ENCODE results near the gene TNK2.
"Not testable (repeated sequence)": the region's sequence is repeated elsewhere in the genome, so short reads cannot be mapped to it uniquely, and the experiment has no call there.

The TNK2 gene

GRCh38 chr3:195883160-195883559 is 25.2 kb downstream of the TNK2 start:
- DNase-seq = no peak

- DNase-seq = no peak
Observed at GRCh38 chr3:195882002-195882441, 26.3 kb downstream of the TNK2 start.

- no peak for DNase-seq
Observed at GRCh38 chr3:195881276-195881988, 26.9 kb downstream of the TNK2 start.

DNA sequence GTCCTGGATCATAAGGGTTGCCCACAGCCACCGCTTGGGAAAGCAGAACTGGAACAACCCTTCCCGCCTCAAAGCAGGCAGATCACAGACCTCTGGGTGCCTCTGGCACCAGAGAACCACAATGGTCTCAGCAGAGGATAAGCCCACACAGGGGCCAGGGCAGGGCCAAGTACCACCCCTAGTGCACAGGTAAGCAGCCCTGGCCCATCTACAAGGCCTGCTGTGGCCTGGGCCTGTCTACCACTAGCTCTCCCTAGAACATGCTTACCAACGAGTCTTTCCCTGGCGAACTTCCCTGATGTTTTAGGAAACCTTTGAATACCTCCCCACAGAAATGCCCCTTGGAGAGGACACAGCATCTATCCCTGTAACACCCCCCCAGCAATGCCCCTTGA is 28.3 kb downstream of the TNK2 start:
- no peak for DNase-seq

GRCh38 chr3:195879416-195880036 is 28.8 kb downstream of the TNK2 start:
- DNase-seq = no peak

DNA sequence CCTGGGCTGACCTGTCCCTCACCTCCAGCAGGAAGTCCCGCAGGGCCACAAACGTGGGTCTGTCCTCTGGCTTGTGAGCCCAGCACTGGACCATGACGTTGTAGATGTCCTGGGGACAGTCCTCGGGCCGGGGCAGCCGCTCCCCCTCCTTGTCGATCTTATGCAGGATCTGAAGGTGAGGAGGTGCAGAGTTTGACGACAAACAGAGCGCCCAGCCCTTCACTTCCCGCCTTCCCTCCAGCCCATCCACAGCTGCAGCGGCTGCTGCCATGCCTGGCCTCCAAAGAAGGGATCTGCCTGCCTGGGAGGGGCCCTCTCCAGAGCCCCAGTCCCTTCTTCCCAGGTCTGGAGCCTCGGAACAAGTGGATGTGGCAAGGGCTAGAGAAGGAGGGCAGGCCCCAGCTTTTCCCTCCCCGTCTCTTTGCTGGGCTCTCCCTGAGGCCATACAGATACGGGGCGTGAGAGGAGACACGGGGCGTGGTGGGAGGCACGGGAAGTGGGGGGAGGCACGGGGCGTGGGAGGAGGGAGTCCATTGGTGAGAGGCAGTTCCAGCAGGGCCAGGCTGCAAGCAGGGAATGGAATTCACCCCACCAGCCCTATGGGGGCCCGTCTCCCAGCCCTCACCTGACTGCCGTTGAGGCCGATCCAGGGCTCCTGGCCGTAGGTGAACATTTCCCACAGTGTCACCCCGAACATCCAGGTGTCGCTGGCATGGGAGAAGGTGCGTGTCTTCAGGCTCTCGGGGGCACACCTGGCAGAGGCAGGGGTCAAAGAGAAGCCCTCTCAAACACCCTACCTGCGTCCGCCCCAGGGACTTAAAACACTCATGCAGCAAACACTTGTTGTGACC is 29.7 kb downstream of the TNK2 start:
- no peak for DNase-seq

- DNase-seq = no peak
Observed at GRCh38 chr3:195877767-195878423, 30.5 kb downstream of the TNK2 start.

- no peak for DNase-seq
Observed at GRCh38 chr3:195877136-195877715, 31.1 kb downstream of the TNK2 start.

DNA sequence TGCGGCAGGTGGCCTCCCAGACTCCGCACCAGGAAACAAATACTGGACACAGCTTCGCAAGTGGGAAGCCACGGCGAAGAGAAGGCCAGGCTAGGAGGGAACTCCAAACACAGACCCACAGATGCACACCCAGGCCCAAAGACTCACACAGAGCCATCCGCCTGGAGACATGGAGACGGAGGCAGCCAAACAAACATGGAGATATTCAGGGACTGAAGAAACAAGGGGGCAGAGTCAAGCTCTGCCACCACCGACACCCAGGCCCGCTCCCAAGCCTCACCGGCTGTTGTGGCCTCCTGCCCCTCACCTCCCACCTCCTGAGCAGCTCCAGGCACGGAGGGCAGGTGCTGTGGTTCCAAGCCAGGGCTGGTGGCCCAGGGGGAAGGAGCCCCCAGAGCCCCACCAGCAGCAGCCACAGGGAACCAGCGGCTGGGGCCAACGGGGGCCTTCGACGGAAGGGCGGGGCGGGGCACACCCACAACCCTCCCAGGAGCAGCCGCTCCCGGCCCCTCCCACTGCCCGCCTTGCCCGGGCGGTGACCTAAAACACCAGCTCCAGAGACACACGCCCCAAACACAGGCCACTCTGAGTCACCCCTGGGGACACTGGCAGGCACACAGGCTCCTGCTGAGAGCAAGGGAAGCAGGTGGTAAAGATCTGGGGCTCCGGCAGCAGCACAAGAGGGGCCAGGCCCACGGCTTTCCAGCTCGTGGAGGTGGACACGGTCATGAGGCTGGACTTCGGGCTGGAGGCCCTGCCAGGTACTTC is 31.9 kb downstream of the TNK2 start:
- DNase-seq = no peak

- no peak for DNase-seq
Observed at GRCh38 chr3:195875482-195876236, 32.7 kb downstream of the TNK2 start.

- no peak for DNase-seq
Observed at GRCh38 chr3:195873971-195874370, 34.4 kb downstream of the TNK2 start.

DNA sequence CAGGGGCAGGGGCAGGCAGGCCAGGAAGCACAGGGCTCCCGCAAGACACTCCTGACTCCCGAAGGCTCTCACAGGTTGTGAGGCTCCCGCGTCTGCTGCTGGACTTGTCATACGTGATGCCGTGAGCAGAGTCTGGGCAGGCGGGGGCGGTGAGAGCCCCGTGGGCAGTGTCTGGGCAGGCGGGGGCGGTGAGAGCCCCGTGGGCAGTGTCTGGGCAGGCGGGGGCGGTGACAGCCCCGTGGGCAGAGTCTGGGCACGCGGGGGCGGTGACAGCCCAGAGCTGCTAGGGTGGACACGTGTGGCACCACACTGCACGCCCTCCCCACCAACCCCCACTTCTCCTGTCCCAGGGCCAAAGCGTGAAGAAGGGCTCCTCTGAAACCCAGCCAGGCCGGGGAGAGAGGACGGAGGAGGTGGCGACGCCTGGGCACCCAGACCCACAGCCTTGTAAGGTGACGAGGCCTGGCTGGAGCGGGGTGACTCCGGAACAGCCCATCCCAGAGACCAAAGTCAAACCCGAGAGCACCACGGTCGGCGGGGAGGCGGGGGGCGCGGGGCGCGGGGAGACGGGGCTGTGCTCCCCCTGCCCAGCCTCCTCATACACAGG is 35.0 kb downstream of the TNK2 start:
- DNase-seq = no peak

- no peak for DNase-seq
Observed at GRCh38 chr3:195872800-195873199, 35.6 kb downstream of the TNK2 start.

DNA sequence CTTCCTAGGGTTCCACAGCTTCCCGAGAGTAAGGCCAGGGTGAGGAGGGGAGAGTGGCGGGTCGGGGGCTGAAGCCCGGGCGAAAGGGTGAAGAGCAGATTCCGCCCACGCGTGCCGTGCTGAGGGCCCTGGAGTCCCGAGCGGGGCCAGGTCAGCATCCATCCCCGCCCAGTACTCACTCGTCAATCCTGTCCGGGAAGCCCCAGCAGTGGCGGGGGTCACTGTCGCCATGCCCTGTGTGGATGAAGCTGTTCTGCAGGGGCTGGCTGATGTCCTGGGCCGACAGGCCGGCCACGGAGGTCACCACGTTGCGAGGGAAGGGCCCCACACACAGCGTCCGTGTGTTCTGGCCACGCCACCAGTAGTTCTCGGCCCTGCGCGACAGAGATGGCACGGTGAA is 36.3 kb downstream of the TNK2 start:
- no peak for DNase-seq

GRCh38 chr3:195871686-195872085 is 36.7 kb downstream of the TNK2 start:
- not testable (repeated sequence) for DNase-seq

DNA sequence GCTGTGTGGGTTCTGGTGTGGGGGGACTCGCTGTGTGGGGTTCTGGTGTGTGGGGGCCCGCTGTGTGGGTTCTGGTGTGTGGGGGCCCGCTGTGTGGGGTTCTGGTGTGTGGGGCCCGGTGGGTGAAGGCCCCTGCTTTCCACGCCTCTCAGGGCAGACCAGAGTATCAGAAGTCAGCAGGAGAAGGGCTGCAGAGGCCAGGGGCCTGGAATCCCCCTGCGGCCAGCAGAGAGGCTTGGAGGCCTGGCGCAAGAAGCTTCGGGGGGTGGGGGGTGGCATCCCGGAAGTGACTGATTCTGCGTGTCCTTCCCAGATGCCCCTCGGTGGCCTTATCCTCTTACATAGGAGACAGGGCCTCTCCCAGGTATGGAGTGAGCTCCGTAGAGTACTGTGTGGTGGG is 37.4 kb downstream of the TNK2 start:
- DNase-seq = no peak

DNA sequence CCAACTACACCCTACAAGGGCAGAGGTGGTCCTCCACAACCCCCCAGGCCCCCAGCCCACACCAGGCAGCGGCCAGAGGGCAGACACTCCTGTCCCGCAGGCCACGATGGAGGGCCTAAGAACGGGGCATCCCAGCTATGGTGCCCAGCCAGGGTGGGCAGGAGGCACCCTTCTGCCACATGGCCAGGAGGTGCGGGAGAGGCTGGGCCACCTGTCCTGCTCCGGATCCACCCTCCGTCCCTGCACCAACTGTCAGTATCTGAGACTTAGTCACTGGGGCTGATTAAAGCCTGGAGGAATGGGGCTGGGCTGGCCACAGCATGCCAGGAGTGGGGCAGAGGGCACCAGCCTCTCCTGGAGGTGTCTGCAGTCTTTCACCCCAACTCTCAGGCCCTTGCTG is 37.9 kb downstream of the TNK2 start:
- DNase-seq = no peak

DNA sequence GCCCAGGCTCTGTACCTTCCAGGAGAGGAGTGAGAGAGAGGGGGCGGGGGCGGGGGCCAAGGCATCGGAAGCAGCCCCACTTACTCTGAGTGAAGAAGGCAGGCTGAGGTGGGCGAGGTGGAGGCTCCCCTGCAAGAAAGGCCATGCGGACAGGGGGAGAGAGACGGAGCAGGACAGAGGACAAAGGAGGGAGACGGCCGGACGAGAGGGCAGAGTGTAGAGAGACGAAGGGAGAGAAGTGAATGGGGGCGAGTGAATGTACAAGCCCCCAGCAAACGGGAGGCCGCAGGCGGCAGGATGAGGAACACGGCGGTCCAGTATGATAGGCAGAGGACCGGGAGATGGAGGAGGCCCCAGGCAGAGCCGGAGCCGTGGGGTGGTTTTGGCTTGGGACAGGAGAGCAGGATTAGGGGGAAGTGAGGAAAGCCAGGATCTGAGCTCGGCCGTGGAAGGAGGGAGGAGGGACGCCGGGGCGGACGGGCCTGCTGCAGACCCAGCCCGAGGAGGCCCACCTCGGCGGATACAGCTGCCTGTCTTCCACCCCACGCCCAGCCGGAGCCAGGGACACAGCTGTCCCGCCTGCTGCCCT is 38.8 kb downstream of the TNK2 start:
- DNase-seq = no peak

- no peak for DNase-seq
Observed at GRCh38 chr3:195868866-195869412, 39.4 kb downstream of the TNK2 start.

DNA sequence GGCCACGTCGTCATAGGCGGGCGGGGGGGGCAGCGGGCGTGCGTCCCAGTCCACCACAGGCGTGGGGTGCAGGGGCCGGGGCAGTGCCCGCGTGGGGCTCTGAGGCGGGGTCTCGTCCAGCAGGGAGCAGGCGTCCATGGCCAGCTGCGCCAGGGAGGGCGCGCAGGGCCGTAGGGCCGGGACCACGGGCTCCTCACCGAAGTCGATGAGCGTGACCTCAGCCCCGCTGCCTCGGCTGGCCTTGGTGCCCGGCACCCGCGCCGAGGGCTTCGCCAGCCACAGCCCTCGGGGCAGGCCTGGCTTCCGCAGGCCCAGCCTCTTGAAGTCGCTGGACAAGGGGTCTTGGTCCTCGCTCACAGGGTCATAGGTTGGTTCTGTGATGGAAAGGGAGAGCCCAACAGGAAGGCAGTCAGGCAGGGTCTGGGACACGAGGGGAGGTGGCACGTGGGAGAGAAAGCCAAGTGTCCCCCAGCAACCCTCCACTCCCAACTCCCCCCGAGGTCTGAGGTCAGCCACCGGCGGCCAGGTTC is 40.0 kb downstream of the TNK2 start:
- no peak for DNase-seq

All from NCI-H2107 (cell line).